HG02973 (cell line): Measurements from ENCODE around the gene UGGT2.

Experiments
- ATAC-seq: cut with Tn5 transposase; IDR thresholded peaks from one replicate; pipeline ENCODE4 v1.9.1; 2021; ENCODE audit warnings: moderate library complexity; ENCODE audit not compliant: unreplicated experiment

Gene UGGT2

DNA sequence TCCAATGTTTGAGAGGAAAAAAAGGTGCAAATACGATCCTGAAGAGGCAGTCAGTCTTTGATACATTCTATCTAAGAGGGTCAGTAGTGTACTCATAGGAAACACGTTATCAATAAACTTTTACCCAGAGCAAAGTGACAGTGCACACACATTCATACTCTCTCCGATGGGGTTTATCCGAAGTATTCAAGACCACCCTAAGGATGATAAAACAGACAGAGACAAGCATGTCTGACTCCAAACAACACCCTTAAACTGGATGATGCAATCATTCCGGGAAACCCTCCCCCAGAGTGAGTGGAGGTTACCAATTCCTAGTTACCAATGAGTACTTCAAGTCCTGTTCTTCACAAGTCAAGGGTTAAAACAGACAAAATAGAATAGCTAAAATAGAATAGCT lies 297.1 kb downstream of the UGGT2 start:
- ATAC-seq = no peak

DNA sequence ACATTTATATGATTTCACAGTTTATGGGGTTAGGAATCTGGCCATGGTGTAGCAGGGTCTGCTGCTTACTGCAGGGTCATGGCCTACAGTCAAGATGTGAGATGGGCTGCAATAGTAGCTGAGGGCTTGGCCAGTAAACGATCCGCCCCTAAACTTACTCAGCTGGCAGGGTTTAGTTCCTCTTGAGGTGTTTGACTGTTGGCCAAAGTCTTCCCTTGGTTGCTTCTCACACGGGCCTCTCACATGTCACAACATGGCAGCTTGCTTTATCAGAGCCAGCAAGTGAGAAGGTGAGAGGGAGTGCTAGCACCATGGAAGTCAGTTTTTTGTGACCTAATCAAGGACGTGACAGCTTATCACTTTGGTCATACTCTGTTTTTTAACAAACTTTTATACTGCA lies 299.1 kb downstream of the UGGT2 start:
- ATAC-seq = no peak

GRCh38 chr13:95752677-95753076 lies 300.5 kb downstream of the UGGT2 start:
- no peak for ATAC-seq
